Stimulated activated CD8-positive, alpha-beta memory T cell treated with anti-CD3 and anti-CD28 coated beads, Interleukin-2, amount 100 ng/mL, for 48 hours (primary cell): ENCODE data around the gene LIF.

Experiments
- DNase-seq, 2 donors: peaks; one replicate each; pipeline ENCODE4 v3.0.0-alpha.2; 2020; ENCODE audit warnings: low read depth in 2 of 2

Gene LIF

DNA sequence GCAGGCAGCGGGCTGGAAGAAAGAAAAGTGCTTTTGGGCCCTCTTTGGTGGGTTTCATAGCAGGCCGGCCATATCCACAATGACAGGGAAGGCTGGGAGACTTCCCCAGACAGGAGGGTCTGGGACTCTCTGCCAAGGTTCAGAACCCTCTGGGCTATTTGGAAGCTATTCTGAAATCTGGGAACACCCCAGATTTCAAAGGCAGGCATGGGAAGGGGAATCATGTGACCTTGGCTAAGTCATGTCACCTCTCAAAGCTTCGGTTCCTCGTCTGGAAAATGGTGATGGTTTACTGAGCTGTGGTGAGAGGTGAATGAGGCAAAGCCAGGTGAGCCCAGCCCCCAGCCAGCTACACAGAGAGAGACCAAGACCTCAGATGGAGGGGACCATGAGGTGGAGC is 38.1 kb upstream of the LIF start:
- DNase-seq: no peak

GRCh38 chr22:30284172-30284571 is 37.6 kb upstream of the LIF start:
- no peak for DNase-seq

- DNase-seq: no peak
These were observed 36.8 kb upstream of the LIF start for GRCh38 chr22:30283342-30283741.

DNA sequence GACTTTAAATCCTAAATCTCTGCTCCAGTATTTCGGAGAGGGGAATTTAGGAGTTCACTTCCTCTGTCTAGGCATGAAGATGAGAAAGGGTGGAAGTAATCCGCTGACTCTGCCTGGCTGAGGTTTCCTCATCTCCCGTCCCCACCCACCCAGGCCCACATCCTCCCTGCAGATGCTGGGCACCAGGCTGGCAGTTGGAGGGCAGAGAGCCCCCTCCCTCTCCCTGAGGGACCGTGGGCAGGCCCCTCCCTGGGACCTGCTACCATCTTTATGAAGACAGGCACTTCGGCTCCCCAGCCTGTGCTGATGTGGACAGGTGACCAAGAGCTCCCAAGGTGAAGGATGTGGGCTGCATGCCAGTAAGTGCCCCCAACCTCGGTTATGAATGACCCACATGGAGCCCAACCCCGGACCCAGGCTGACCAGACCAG is 36.1 kb upstream of the LIF start:
- no peak for DNase-seq

GRCh38 chr22:30280505-30280904 is 33.9 kb upstream of the LIF start:
- no peak for DNase-seq

GRCh38 chr22:30279932-30280331 is 33.4 kb upstream of the LIF start:
- DNase-seq: no peak

- DNase-seq: no peak
These were observed 32.7 kb upstream of the LIF start for GRCh38 chr22:30279046-30279788.

- no peak for DNase-seq
These were observed 31.2 kb upstream of the LIF start for GRCh38 chr22:30277547-30278344.

DNA sequence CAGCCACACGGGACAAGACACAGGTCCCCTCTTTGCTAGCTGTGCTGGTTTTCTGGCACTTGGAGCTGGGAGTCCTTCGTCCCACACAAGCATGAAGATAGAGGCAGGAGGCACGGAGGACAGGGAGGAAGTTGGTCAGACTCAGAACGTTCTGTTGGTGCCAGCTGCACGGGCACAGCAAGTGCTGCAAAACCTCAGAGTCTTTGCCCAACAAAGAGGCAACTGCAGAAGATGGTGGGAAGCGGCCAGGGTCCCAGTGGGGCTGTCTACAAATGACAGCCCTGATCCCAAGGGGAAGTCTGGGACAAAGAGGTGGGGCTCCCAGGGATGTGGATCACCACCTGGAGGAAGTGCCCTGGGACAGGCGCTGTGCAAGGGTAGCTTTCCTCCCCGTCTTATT is 29.5 kb upstream of the LIF start:
- no peak for DNase-seq

- DNase-seq: no peak
These were observed 29.1 kb upstream of the LIF start for GRCh38 chr22:30275625-30276024.

DNA sequence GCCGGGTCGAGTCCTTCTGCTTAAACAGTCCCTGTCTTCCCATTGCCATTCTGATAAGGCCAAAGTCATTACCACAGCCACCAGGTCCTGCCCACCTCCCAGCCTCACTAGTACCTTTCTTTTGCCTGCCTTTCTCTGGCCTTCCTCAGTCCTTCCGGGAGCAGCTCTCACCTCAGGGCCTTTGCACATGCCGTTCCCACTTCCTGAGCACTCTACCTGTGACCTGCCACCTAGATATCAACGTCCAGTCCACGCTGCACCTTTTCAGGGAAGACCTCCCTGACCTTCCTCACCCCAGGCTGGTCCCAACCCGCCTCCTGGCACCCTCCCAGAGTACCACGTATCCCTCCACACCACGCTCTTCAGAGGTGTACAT is 27.9 kb upstream of the LIF start:
- no peak for DNase-seq

- DNase-seq: no peak
These were observed 27.3 kb upstream of the LIF start for GRCh38 chr22:30273711-30274436.

GRCh38 chr22:30272781-30273601 is 26.4 kb upstream of the LIF start:
- no peak for DNase-seq

DNA sequence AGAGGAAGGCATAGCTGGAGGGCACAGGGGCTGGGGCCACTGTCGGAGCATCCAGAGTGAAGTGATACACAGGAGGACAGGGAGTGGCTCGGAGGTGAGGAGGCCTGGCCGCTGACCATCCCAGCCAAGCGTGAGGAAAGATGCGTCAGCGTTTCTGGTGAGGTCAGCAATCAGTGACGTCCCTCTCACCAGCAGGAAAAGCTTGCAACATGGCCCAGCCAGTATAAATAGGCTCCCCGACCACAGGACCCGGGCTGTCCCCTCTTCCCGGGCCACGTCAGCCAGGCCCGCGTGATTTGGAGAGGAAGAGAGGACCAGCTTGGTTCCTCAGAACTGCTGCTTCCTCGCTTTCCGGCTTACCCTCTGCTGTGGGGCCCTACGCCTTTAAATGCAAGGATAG is 24.3 kb upstream of the LIF start:
- DNase-seq: no peak

GRCh38 chr22:30268331-30268730 is 21.8 kb upstream of the LIF start:
- no peak for DNase-seq

DNA sequence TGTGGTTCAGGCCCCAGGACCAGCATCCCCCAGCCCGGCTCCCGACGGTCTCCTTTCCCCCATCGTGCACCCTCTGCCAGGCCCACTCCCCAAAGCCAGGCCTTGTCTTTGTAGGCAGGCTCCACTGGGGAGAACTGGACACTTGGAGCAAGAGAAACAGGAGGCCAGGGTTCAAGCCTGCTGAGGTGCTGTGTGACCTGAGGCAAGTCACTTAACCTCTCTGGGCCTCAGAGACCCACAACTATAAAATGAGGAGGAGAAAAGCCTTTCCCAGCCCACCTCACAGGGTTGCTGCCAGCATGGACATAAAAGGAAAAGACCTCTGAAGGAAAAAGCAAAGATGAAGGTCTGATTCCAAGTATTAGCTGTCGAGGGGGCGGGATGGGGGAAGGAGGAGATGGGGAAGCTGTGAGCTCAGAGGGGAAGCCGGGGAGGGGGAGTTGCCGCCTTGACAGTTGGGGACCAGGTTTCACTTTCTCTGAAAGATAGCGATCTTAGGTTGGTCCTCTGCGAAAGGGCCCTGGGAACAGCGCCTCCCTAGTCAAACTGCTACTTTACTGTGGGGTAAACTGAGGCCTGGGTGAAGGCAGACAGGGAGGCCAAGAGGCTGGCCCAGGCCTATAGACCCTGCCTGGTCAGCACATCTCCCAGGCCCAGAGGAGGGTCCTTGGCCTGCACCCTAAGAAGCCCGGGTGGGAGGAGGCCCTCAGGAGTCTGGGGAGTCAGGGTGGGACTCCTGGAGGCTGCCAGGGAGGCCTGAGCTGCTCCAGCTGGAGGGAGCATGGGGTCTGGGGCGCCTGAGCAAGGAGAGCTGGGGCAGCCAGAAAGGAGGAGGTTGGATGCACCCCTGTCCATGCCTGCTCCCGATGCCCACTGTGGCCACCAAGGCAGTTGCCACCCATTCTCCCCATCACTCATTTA is 21.1 kb upstream of the LIF start:
- peak in 1 of 2 donors; percentile 41 for DNase-seq

GRCh38 chr22:30266445-30267381 is 20.2 kb upstream of the LIF start, which contains the start of gene OSM:
OSM (minus strand) TSS chr22:30266851; CDS start chr22:30266799, 52 bp downstream.
- DNase-seq: peak; percentile 60 to 78

DNA sequence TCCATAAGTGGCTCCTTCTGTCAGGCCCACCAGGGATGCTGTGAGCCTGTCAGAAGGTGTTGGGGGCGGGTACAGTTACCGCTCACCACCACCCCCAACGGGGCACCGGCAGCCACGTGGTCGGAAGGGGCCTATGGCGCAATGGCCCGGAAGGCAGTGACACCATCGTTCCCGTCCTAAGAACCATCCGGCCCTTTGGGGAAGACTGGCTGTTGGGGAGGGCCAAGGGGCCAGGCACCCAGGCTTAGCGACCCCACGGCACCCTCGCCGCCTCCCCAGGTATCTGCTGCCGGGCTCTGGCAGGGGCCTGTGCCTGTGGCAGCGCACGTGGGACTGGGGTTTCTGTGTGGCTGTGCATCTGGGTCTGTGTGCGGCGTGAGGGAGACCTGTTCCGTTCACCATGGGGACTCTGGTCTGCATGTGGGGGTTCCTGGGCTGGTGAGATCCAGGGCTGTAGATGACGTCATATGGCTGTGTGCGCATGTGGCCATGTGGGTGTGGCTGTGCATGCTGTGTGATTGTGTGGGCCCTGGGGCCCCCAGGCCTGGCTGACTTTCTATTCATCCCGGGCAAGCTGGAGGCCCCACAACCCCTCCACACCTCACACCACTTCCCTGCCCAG is 19.4 kb upstream of the LIF start:
- peak; percentile 78 to 84 for DNase-seq

DNA sequence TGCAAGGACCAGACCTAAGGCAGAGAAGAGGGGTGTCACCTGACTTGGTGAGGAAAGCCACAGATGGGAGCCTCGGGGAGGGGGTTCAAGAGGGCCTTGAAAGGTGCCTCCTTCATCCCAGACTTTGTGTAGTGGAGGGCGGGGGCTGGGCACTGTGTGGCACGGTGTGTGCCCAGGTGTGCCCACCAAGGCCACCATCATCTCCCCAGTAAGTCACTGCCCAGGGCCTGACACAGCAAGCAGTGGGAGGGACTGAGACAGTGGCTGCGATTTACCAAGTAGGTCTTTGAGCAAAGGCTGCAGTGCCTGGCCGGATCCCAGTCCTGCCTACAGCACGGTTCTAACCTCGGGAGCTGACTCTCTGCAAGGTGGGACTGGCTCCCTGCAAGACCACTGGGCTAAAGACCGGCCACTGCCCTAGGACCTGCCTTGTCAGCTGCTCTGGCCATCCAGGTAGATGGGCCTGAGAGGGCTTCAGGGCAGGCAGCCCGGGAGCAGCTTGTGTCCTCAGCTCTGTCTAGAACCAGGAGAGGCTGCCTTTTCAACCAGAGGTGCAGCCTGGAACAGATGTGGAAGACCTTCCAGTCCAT is 18.7 kb upstream of the LIF start:
- no peak for DNase-seq
